CD4-positive, alpha-beta T cell (primary cell): ENCODE measurements around the gene SMIM1. TPM values are rescaled to one million over a fixed set of nuclear protein-coding genes. Genes with fewer than 3 reads are reported as not detected.

Experiments
- ATAC-seq: fragments of 200-7000 bp; cut with Tn5 transposase; one replicate; pipeline ENCODE4 v1.10.0; 2022; ENCODE audit warnings: mild to moderate bottlenecking; ENCODE audit not compliant: poor library complexity
- CTCF ChIA-PET: fragments of 350-600 bp; sonication (Branson Sonifier 250); formaldehyde crosslinking; loops from one replicate; lab custom pipeline; 2021; ENCODE audit warnings: antibody characterized with exemption, inconsistent platforms; lab: Charles Lee
- POLR2A ChIA-PET: fragments of 350-600 bp; sonication (Branson Sonifier 250); formaldehyde crosslinking; loops from one replicate; lab custom pipeline; 2021; ENCODE audit warnings: antibody characterized with exemption, inconsistent platforms; lab: Charles Lee
- DNase-seq, 14 experiments: peaks; one replicate each; pipeline ENCODE4 v3.0.0-alpha.2; 2013 to 2020; ENCODE audit warnings: mixed read lengths in 2 of 14
- H3K27ac ChIP-seq, 2 donors: one replicate each; pipeline versions ENCODE4 v1.5.1 to v1.7.0; 2013; ENCODE audit warnings: low read length in 2 of 2, low read depth in 1 of 2, mild to moderate bottlenecking in 1 of 2
- H3K27me3 ChIP-seq, 2 experiments: 1 replicate in 1 of 2; 2 replicates in 1 of 2; pipeline versions ENCODE4 v1.6.1 to v1.7.0; 2013; ENCODE audit warnings: low read length in 2 of 2, control low read depth in 1 of 2, mild to moderate bottlenecking in 1 of 2, moderate library complexity in 1 of 2; ENCODE audit not compliant: insufficient read depth in 2 of 2, control insufficient read depth in 1 of 2
- H3K36me3 ChIP-seq: one replicate; pipeline ENCODE4 v1.6.1; 2013; ENCODE audit warnings: low read length, control low read depth; ENCODE audit not compliant: insufficient read depth
- H3K4me1 ChIP-seq: one replicate; pipeline ENCODE4 v1.6.1; 2013; ENCODE audit warnings: low read length, control low read depth; ENCODE audit not compliant: insufficient read depth
- H3K4me3 ChIP-seq: one replicate; pipeline ENCODE4 v1.5.1; 2013; ENCODE audit warnings: mild to moderate bottlenecking, low read length, moderate library complexity
- H3K9me3 ChIP-seq, 2 experiments: 1 replicate in 1 of 2; 2 replicates in 1 of 2; pipeline versions ENCODE4 v1.6.1 to v1.7.0; 2013; ENCODE audit warnings: low read length in 2 of 2, mild to moderate bottlenecking in 2 of 2, control low read depth in 1 of 2, moderate library complexity in 1 of 2; ENCODE audit not compliant: control insufficient read depth in 1 of 2, insufficient read depth in 1 of 2
- H3K27ac Mint-ChIP-seq: one replicate; pipeline ENCODE4 v1.8.0; 2020; ENCODE audit warnings: mixed read lengths
- H3K27me3 Mint-ChIP-seq: one replicate; pipeline ENCODE4 v1.8.0; 2021; ENCODE audit warnings: mixed read lengths
- H3K36me3 Mint-ChIP-seq: one replicate; pipeline ENCODE4 v1.8.0; 2021; ENCODE audit warnings: low read depth, mixed read lengths
- H3K4me1 Mint-ChIP-seq: one replicate; pipeline ENCODE4 v1.8.0; 2021; ENCODE audit warnings: low read depth, mixed read lengths
- H3K4me3 Mint-ChIP-seq: one replicate; pipeline ENCODE4 v1.8.0; 2020; ENCODE audit warnings: mild to moderate bottlenecking, mixed read lengths
- H3K9me3 Mint-ChIP-seq: one replicate; pipeline ENCODE4 v1.8.0; 2020; ENCODE audit warnings: mixed read lengths
- intact Hi-C, 2 experiments: fragments of 100-400 bp; cut with DNase I in 1 of 2; cut with micrococcal nuclease in 1 of 2; formaldehyde crosslinking; loops; one replicate each; pipeline versions ENCODE4 v1.15.1 to v1.9.0; 2023 to 2025; cut with DNase I, micrococcal nuclease
- total RNA-seq, 174 experiments: library from RNA in 2 of 174; stranded (reverse) in 2 of 174; gene quantifications; one replicate each; pipeline ENCODE4 v1.2.3 and lab custom pipeline; 2021 to 2026
- TF ChIP-seq, protein P1 (sequence below): fragments of 200-600 bp; IDR thresholded peaks from one replicate; pipeline ENCODE4 v1.8.0; 2022; ENCODE audit warnings: antibody characterized with exemption, mild to moderate bottlenecking

Gene SMIM1
- total RNA-seq, 2 experiments from 2014 or later = 1.8 to 2.6 TPM

- Mint-ChIP-seq H3K4me1 (no peaks in the 10 kb centered on the region), H3K4me3 (no peak overlapping the region), H3K27ac (no peak overlapping the region), H3K36me3 (no peaks in the 10 kb centered on the region), H3K27me3 (peaks cover 11% of the 10 kb centered on the region), H3K9me3 (no peaks in the 10 kb centered on the region)
- intact Hi-C loops = no loop called here
- ChIA-PET POLR2A (no interaction called here), CTCF (no interaction called here)
- Histone ChIP-seq H3K9me3 (peaks cover 0 to 4% of the 10 kb centered on the region in 2 experiments), H3K4me3 (no peak overlapping the region), H3K27ac (no peak overlapping the region), H3K4me1 (no peaks in the 10 kb centered on the region), H3K36me3 (no peaks in the 10 kb centered on the region), H3K27me3 (no peaks in the 10 kb centered on the region)
- TF ChIP-seq, protein P1, sequence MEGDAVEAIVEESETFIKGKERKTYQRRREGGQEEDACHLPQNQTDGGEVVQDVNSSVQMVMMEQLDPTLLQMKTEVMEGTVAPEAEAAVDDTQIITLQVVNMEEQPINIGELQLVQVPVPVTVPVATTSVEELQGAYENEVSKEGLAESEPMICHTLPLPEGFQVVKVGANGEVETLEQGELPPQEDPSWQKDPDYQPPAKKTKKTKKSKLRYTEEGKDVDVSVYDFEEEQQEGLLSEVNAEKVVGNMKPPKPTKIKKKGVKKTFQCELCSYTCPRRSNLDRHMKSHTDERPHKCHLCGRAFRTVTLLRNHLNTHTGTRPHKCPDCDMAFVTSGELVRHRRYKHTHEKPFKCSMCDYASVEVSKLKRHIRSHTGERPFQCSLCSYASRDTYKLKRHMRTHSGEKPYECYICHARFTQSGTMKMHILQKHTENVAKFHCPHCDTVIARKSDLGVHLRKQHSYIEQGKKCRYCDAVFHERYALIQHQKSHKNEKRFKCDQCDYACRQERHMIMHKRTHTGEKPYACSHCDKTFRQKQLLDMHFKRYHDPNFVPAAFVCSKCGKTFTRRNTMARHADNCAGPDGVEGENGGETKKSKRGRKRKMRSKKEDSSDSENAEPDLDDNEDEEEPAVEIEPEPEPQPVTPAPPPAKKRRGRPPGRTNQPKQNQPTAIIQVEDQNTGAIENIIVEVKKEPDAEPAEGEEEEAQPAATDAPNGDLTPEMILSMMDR = no peak
- no peak for ATAC-seq
- no peak for DNase-seq
These were observed 42.7 kb upstream of the SMIM1 start for GRCh38 chr1:3729594-3730542.

GRCh38 chr1:3730543-3731247 is 41.9 kb upstream of the SMIM1 start:
- POLR2A ChIA-PET = no interaction called here
- DNase-seq (no peak), ATAC-seq (no peak)
- Mint-ChIP-seq H3K4me3 (no peak overlapping the region), H3K4me1 (no peaks in the 10 kb centered on the region), H3K27me3 (peaks cover 11% of the 10 kb centered on the region), H3K27ac (no peak overlapping the region), H3K9me3 (no peaks in the 10 kb centered on the region), H3K36me3 (no peaks in the 10 kb centered on the region)
- Histone ChIP-seq H3K4me1 (no peaks in the 10 kb centered on the region), H3K4me3 (no peak overlapping the region), H3K27ac (no peak overlapping the region), H3K27me3 (no peaks in the 10 kb centered on the region), H3K36me3 (no peaks in the 10 kb centered on the region), H3K9me3 (peaks cover 0 to 4% of the 10 kb centered on the region in 2 experiments)
- intact Hi-C loops = no loop called here
- TF ChIP-seq, protein P1 = no peak
- CTCF ChIA-PET = no interaction called here

- no peaks in the 10 kb centered on the region for H3K36me3 ChIP-seq
- TF ChIP-seq, protein P1 = no peak
- H3K27ac ChIP-seq = no peak overlapping the region
- no peak for DNase-seq
- ChIA-PET POLR2A (no interaction called here), CTCF (no interaction called here)
- no peak for ATAC-seq
- Mint-ChIP-seq H3K27me3 (peaks cover 11% of the 10 kb centered on the region), H3K9me3 (no peaks in the 10 kb centered on the region), H3K4me1 (no peaks in the 10 kb centered on the region), H3K36me3 (peaks cover 2% of the 10 kb centered on the region), H3K27ac (no peak overlapping the region), H3K4me3 (no peak overlapping the region)
- H3K4me3 ChIP-seq = no peak overlapping the region
- no peaks in the 10 kb centered on the region for H3K4me1 ChIP-seq
- intact Hi-C loops = no loop called here
- no peaks in the 10 kb centered on the region for H3K27me3 ChIP-seq
- H3K9me3 ChIP-seq = peaks cover 0 to 4% of the 10 kb centered on the region in 2 experiments
These were observed 40.7 kb upstream of the SMIM1 start for GRCh38 chr1:3731583-3732433.
